Activated naive CD4-positive, alpha-beta T cell treated with anti-CD3 and anti-CD28 coated beads for 36 hours (primary cell): ENCODE data around the gene CAMK2A. TPM values are rescaled to one million over a fixed set of nuclear protein-coding genes. Genes with fewer than 3 reads are reported as not detected.

Source experiments
- CTCF ChIA-PET: fragments of 350-600 bp; sonication (Branson Sonifier 250); formaldehyde crosslinking; loops from one replicate; lab custom pipeline; 2021; ENCODE audit warnings: antibody characterized with exemption; lab: Charles Lee
- DNase-seq: peaks from one replicate; pipeline ENCODE4 v3.0.0-alpha.2; 2020
- H3K27ac Mint-ChIP-seq: one replicate; pipeline ENCODE4 v1.8.0; 2021; ENCODE audit warnings: mild to moderate bottlenecking, mixed read lengths
- H3K27me3 Mint-ChIP-seq: one replicate; pipeline ENCODE4 v1.8.0; 2021; ENCODE audit warnings: low read depth, mixed read lengths
- H3K36me3 Mint-ChIP-seq: one replicate; pipeline ENCODE4 v1.8.0; 2021; ENCODE audit warnings: low read depth, mixed read lengths
- H3K4me1 Mint-ChIP-seq: one replicate; pipeline ENCODE4 v1.8.0; 2021; ENCODE audit warnings: low read depth, mixed read lengths
- H3K4me3 Mint-ChIP-seq: one replicate; pipeline ENCODE4 v1.8.0; 2021; ENCODE audit warnings: mild to moderate bottlenecking, moderate library complexity, mixed read lengths
- H3K9me3 Mint-ChIP-seq: one replicate; pipeline ENCODE4 v1.8.0; 2021; ENCODE audit warnings: mixed read lengths
- intact Hi-C: fragments of 100-400 bp; cut with micrococcal nuclease; formaldehyde crosslinking; loops from one replicate; pipeline ENCODE4 v1.15.1; 2023
- total RNA-seq, 2 experiments: library from RNA; stranded (reverse); gene quantifications; one replicate each; pipeline ENCODE4 v1.2.3, GENCODE V29; 2021

CAMK2A gene
- total RNA-seq, 2 experiments from 2014 or later = not detected

GRCh38 chr5:150323092-150323491 is 33.5 kb upstream of the CAMK2A start:
- Mint-ChIP-seq H3K36me3 (no peaks in the 10 kb centered on the region), H3K9me3 (no peaks in the 10 kb centered on the region), H3K27ac (no peak overlapping the region), H3K4me3 (no peak overlapping the region), H3K4me1 (peaks cover 3% of the 10 kb centered on the region), H3K27me3 (no peaks in the 10 kb centered on the region)
- CTCF ChIA-PET = interaction anchor here (0.8 kb wide), 1 partner anchor 12 kb away, joined by 3 read pairs; no protein-coding TSS in a partner anchor
- DNase-seq = no peak
- intact Hi-C loops = no loop called here

DNA sequence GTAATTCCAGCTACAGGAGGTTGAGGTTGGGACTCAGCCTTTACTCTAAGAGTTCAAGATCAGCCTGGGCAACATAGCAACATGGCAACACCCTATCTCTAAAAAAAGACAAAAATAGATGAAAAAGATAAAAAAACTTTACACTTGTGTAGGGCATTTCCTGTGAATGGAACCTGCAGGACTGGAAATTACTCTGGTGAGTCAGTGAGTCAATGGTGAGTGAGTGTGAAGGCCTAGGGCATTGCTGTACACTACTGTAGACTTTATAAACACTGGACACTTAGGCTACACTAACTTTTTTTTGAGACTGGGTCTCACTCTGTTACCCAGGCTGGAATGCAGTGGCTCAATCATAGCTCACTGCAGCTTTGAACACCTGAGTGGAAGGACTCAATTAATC is 32.6 kb upstream of the CAMK2A start:
- no peak overlapping the region for H3K4me3 Mint-ChIP-seq
- H3K27ac Mint-ChIP-seq = no peak overlapping the region
- no peaks in the 10 kb centered on the region for H3K27me3 Mint-ChIP-seq
- H3K9me3 Mint-ChIP-seq = no peaks in the 10 kb centered on the region
- CTCF ChIA-PET = no interaction called here
- peaks cover 3% of the 10 kb centered on the region for H3K4me1 Mint-ChIP-seq
- no peak for DNase-seq
- intact Hi-C loops = no loop called here
- no peaks in the 10 kb centered on the region for H3K36me3 Mint-ChIP-seq

DNA sequence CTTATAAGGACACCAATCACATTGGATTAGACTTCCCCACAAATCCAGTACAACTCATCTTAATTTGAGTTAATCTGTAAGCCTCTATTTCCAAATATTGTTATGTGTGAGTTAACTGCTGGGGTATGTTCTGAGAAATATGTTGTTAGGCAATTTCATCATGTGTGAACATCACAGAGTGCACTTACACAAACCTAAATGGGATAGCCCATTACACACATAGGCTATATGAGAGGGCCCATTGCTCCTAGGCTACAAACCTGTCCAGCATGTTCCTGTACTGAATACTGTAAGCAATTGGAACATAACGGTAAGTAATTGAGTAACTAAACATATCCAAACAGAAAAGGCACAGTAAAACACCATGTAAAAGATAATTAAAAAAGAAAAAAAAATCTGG is 32.2 kb upstream of the CAMK2A start:
- Mint-ChIP-seq H3K4me1 (peaks cover 3% of the 10 kb centered on the region), H3K27ac (no peak overlapping the region), H3K27me3 (no peaks in the 10 kb centered on the region), H3K4me3 (no peak overlapping the region), H3K9me3 (no peaks in the 10 kb centered on the region), H3K36me3 (no peaks in the 10 kb centered on the region)
- CTCF ChIA-PET = no interaction called here
- intact Hi-C loops = no loop called here
- DNase-seq = no peak

DNA sequence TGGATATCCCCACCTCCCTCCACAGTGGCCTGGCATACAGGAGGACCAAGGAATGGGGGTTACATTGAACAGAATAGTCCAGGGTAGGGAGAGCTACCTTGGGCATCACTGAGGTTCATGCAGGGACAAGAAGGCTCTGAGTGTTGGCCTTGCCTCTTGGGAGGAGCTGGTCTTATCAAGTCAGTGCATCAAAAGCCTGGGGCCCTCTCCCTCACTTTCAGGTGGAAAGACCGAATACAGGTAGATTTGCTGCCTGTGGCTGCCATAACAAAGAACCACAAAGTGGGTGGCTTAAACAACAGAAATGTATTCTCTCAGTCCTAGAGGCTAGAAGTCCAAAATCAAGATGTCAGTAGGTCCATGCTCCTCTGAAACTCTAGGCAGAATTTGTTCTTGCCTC is 31.6 kb upstream of the CAMK2A start:
- DNase-seq = no peak
- H3K27me3 Mint-ChIP-seq = no peaks in the 10 kb centered on the region
- H3K9me3 Mint-ChIP-seq = no peaks in the 10 kb centered on the region
- intact Hi-C loops = no loop called here
- H3K4me1 Mint-ChIP-seq = peaks cover 3% of the 10 kb centered on the region
- no peak overlapping the region for H3K27ac Mint-ChIP-seq
- CTCF ChIA-PET = interaction anchor here (0.6 kb wide), 1 partner anchor 282 kb away, joined by 4 read pairs; no protein-coding TSS in a partner anchor
- H3K36me3 Mint-ChIP-seq = no peaks in the 10 kb centered on the region
- no peak overlapping the region for H3K4me3 Mint-ChIP-seq

GRCh38 chr5:150320044-150320613 is 30.6 kb upstream of the CAMK2A start:
- no peaks in the 10 kb centered on the region for H3K27me3 Mint-ChIP-seq
- CTCF ChIA-PET = interaction anchor here (0.7 to 1.1 kb wide), 3 partner anchors 15 to 231 kb away, joined by 3 read pairs; no protein-coding TSS in a partner anchor
- no peak overlapping the region for H3K27ac Mint-ChIP-seq
- no peaks in the 10 kb centered on the region for H3K36me3 Mint-ChIP-seq
- H3K4me3 Mint-ChIP-seq = no peak overlapping the region
- no peak for DNase-seq
- H3K4me1 Mint-ChIP-seq = peaks cover 3% of the 10 kb centered on the region
- intact Hi-C loops = no loop called here
- H3K9me3 Mint-ChIP-seq = no peaks in the 10 kb centered on the region

DNA sequence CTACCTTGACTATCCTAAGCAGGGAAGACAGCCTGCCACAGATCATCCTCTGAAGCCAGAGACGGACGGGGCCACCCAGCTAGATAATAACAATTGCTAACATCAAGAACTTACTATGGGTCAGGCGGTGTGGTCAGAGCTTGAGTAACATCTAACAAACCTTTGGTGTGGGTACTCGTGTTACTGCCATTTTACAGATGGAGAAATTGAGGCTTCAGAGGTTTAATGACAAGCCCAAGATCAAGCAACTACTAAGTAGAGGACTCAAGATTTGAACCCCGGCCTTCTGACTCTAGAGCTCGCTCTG is 29.9 kb upstream of the CAMK2A start:
- CTCF ChIA-PET = interaction anchor here (0.7 to 1.1 kb wide), 3 partner anchors 14 to 231 kb away, joined by 3 read pairs; no protein-coding TSS in a partner anchor
- H3K27me3 Mint-ChIP-seq = no peaks in the 10 kb centered on the region
- H3K4me1 Mint-ChIP-seq = peaks cover 3% of the 10 kb centered on the region

GRCh38 chr5:150318613-150319483 is 29.3 kb upstream of the CAMK2A start:
- intact Hi-C loops = no loop called here
- H3K4me3 Mint-ChIP-seq = no peak overlapping the region
- CTCF ChIA-PET = interaction anchor here (0.6 to 0.8 kb wide), 2 partner anchors 205 to 232 kb away, joined by 3 read pairs; no protein-coding TSS in a partner anchor
- peaks cover 3% of the 10 kb centered on the region for H3K4me1 Mint-ChIP-seq
- no peak overlapping the region for H3K27ac Mint-ChIP-seq
- no peaks in the 10 kb centered on the region for H3K27me3 Mint-ChIP-seq
- DNase-seq = no peak
- no peaks in the 10 kb centered on the region for H3K9me3 Mint-ChIP-seq
- H3K36me3 Mint-ChIP-seq = no peaks in the 10 kb centered on the region

More for the DNA sequence above, 29.9 kb upstream of the CAMK2A start:
- intact Hi-C loops = no loop called here
- no peak for DNase-seq
- Mint-ChIP-seq H3K9me3 (no peaks in the 10 kb centered on the region), H3K27ac (no peak overlapping the region), H3K36me3 (no peaks in the 10 kb centered on the region), H3K4me3 (no peak overlapping the region)

GRCh38 chr5:150317048-150318003 is 27.8 kb upstream of the CAMK2A start:
- H3K27me3 Mint-ChIP-seq = no peaks in the 10 kb centered on the region
- no peaks in the 10 kb centered on the region for H3K36me3 Mint-ChIP-seq
- no peak overlapping the region for H3K27ac Mint-ChIP-seq
- peaks cover 3% of the 10 kb centered on the region for H3K4me1 Mint-ChIP-seq
- no peaks in the 10 kb centered on the region for H3K9me3 Mint-ChIP-seq
- peak; percentile 22 for DNase-seq
- H3K4me3 Mint-ChIP-seq = no peak overlapping the region
- CTCF ChIA-PET = no interaction called here
- intact Hi-C loops = no loop called here

DNA sequence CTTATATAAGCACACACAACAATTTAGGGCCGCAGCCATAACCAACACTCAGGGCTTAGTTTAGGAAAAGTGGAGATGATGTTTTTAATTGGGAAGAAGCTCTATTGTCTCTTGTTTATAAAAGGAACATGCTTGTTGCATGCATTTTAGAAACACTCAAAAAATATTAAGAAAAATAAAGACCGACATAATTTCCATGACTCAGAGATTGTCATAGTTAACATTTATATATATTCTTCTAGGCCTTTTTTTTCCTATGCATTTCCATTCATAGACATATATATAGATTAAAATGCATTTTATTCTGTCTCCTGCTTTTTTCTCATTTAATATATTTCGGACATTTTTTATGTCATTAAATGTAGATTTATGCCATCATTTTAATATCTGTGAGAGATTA is 26.7 kb upstream of the CAMK2A start:
- H3K27me3 Mint-ChIP-seq = no peaks in the 10 kb centered on the region
- DNase-seq = no peak
- CTCF ChIA-PET = no interaction called here
- intact Hi-C loops = no loop called here
- no peaks in the 10 kb centered on the region for H3K36me3 Mint-ChIP-seq
- no peak overlapping the region for H3K4me3 Mint-ChIP-seq
- no peak overlapping the region for H3K27ac Mint-ChIP-seq
- H3K9me3 Mint-ChIP-seq = no peaks in the 10 kb centered on the region
- H3K4me1 Mint-ChIP-seq = no peaks in the 10 kb centered on the region

GRCh38 chr5:150315245-150315644 is 25.7 kb upstream of the CAMK2A start:
- no peaks in the 10 kb centered on the region for H3K36me3 Mint-ChIP-seq
- H3K27ac Mint-ChIP-seq = no peak overlapping the region
- no peaks in the 10 kb centered on the region for H3K9me3 Mint-ChIP-seq
- H3K27me3 Mint-ChIP-seq = no peaks in the 10 kb centered on the region
- H3K4me3 Mint-ChIP-seq = no peak overlapping the region
- no peak for DNase-seq
- intact Hi-C loops = no loop called here
- H3K4me1 Mint-ChIP-seq = no peaks in the 10 kb centered on the region
- CTCF ChIA-PET = no interaction called here

GRCh38 chr5:150313921-150314716 is 24.5 kb upstream of the CAMK2A start:
- Mint-ChIP-seq H3K4me1 (no peaks in the 10 kb centered on the region), H3K27ac (no peak overlapping the region), H3K27me3 (no peaks in the 10 kb centered on the region), H3K4me3 (no peak overlapping the region), H3K9me3 (no peaks in the 10 kb centered on the region), H3K36me3 (no peaks in the 10 kb centered on the region)
- no peak for DNase-seq
- CTCF ChIA-PET = no interaction called here
- intact Hi-C loops = no loop called here
